A549 (cell line): ENCODE data around the gene SYTL3. TPM values are rescaled to one million over a fixed set of nuclear protein-coding genes. Genes with fewer than 3 reads are reported as not detected.
"Not testable (repeated sequence)": the region's sequence is repeated elsewhere in the genome, so short reads cannot be mapped to it uniquely, and the experiment has no call there.

Source experiments
- ATAC-seq, 2 experiments: fragments of 200-7000 bp in 1 of 2; fragments of >200 bp in 1 of 2; cut with Nextera tagmentation in 1 of 2; cut with Tn5 transposase in 1 of 2; 3 replicates each; pipeline versions ENCODE4 v1.8.0 to v1.9.1; 2018 to 2020; ENCODE audit warnings: mild to moderate bottlenecking in 1 of 2, moderate library complexity in 1 of 2
- CTCF ChIA-PET: fragments of 300-600 bp; sonication (Branson Sonifier 250); formaldehyde crosslinking; extraction: SDS; loops from one replicate; lab custom pipeline; 2021; ENCODE audit warnings: antibody characterized with exemption, inconsistent platforms; lab: Yijun Ruan, JAX
- POLR2A ChIA-PET: fragments of 350-600 bp; formaldehyde crosslinking; extraction: SDS; loops from one replicate; lab custom pipeline; 2021; ENCODE audit warnings: antibody characterized with exemption, inconsistent platforms; lab: Yijun Ruan, JAX
- DNase-seq, 2 experiments: peaks; one replicate each; pipeline versions ENCODE4 v3.0.0 to v3.0.0-alpha.2; 2011 to 2016; ENCODE audit warnings: low read depth in 1 of 2, low spot score in 1 of 2
- FAIRE-seq: peaks from 2 replicates; lab custom pipeline; 2011; peaks lifted over from hg19 to GRCh38; lab: Jason Lieb, UNC
- H3K27ac ChIP-seq, 2 experiments: fragments of >200 bp; sonication (Bioruptor Twin); formaldehyde crosslinking; 3 replicates each; pipeline ENCODE4 v1.5.1; 2016 to 2017
- H3K4me1 ChIP-seq: fragments of >200 bp; sonication (Bioruptor Twin); formaldehyde crosslinking; 3 replicates; pipeline ENCODE4 v1.6.1; 2016
- H3K4me2 ChIP-seq: fragments of >200 bp; sonication (Bioruptor Twin); formaldehyde crosslinking; 3 replicates; pipeline ENCODE4 v1.6.1; 2016
- H3K4me3 ChIP-seq: fragments of >200 bp; sonication (Bioruptor Twin); formaldehyde crosslinking; 3 replicates; pipeline ENCODE4 v1.5.1; 2016
- H3K9me3 ChIP-seq: fragments of >200 bp; sonication (Bioruptor Twin); formaldehyde crosslinking; 3 replicates; pipeline ENCODE4 v1.6.1; 2016
- ATOH8 ChIP-seq: fragments of 250-450 bp; sonication (Bioruptor Pico); IDR thresholded peaks from 2 replicates; pipeline ENCODE4 v1.5.0; 2020; ENCODE audit warnings: low read depth, mild to moderate bottlenecking, moderate library complexity
- CBX8 ChIP-seq: fragments of 200-600 bp; sonication (generic); IDR thresholded peaks from 2 replicates; pipeline ENCODE4 v1.6.1; 2016
- E2F6 ChIP-seq: IDR thresholded peaks from 2 replicates; pipeline ENCODE4 v1.6.1; 2012; ENCODE audit warnings: low read depth, borderline replicate concordance
- EHF ChIP-seq: fragments of 250-450 bp; sonication (Bioruptor Pico); IDR thresholded peaks from 2 replicates; pipeline ENCODE4 v1.5.0; 2020; ENCODE audit warnings: mild to moderate bottlenecking
- ELK1 ChIP-seq: fragments of 150-350 bp; IDR thresholded peaks from 2 replicates; pipeline ENCODE4 v1.6.1; 2014; ENCODE audit warnings: low read depth, mild to moderate bottlenecking, low read length
- FOSL2 ChIP-seq, 2 experiments: fragments of 450-650 bp in 1 of 2; fragments of >200 bp in 1 of 2; sonication (Bioruptor Twin) in 1 of 2; formaldehyde crosslinking; IDR thresholded peaks; 2 replicates each; pipeline versions ENCODE4 v1.5.0 to v1.6.1; 2016 to 2020; ENCODE audit warnings: mild to moderate bottlenecking in 1 of 2, moderate library complexity in 1 of 2
- GATA3 ChIP-seq: IDR thresholded peaks from 2 replicates; pipeline ENCODE4 v1.6.1; 2012; ENCODE audit warnings: borderline replicate concordance
- HDAC2 ChIP-seq: fragments of 200-600 bp; sonication (generic); IDR thresholded peaks from 2 replicates; pipeline ENCODE4 v1.6.1; 2016
- HOXB13 ChIP-seq: fragments of 250-450 bp; sonication (Bioruptor Pico); IDR thresholded peaks from 2 replicates; pipeline ENCODE4 v1.5.0; 2020; ENCODE audit warnings: low read depth, mild to moderate bottlenecking, moderate library complexity
- JUN ChIP-seq, 2 experiments: fragments of >200 bp; sonication (Bioruptor Twin); formaldehyde crosslinking; IDR thresholded peaks; 2 replicates in 1 of 2; 3 replicates in 1 of 2; pipeline ENCODE4 v1.6.1; 2016 to 2017
- KDM5A ChIP-seq: fragments of 200-600 bp; sonication (generic); IDR thresholded peaks from 2 replicates; pipeline ENCODE4 v1.6.1; 2016; ENCODE audit warnings: antibody characterized with exemption, mild to moderate bottlenecking
- MAZ ChIP-seq: fragments of 150-350 bp; IDR thresholded peaks from 2 replicates; pipeline ENCODE4 v1.6.1; 2014; ENCODE audit warnings: antibody characterized with exemption, low read depth, low read length, borderline replicate concordance
- NFE2L2 ChIP-seq: fragments of 150-350 bp; conservative IDR thresholded peaks from 2 replicates; pipeline ENCODE4 v1.6.1; 2014; ENCODE audit warnings: low read length
- NR3C1 ChIP-seq: fragments of >200 bp; sonication (Bioruptor Twin); formaldehyde crosslinking; IDR thresholded peaks from 3 replicates; pipeline ENCODE4 v1.6.1; 2017
- PBX3 ChIP-seq: IDR thresholded peaks from 2 replicates; pipeline ENCODE4 v1.6.1; 2012
- RAD21 ChIP-seq, 2 experiments: fragments of >200 bp in 1 of 2; sonication (Bioruptor Twin) in 1 of 2; formaldehyde crosslinking in 1 of 2; IDR thresholded peaks in 1 of 2; conservative IDR thresholded peaks in 1 of 2; 2 replicates in 1 of 2; 3 replicates in 1 of 2; pipeline ENCODE4 v1.6.1; 2012 to 2018; ENCODE audit warnings: inconsistent platforms in 1 of 2
- RARB ChIP-seq: fragments of 250-450 bp; sonication (Bioruptor Pico); IDR thresholded peaks from 2 replicates; pipeline ENCODE4 v1.8.0; 2021; ENCODE audit warnings: mild to moderate bottlenecking, moderate library complexity
- REST ChIP-seq: fragments of 200-600 bp; sonication (generic); IDR thresholded peaks from 2 replicates; pipeline ENCODE4 v1.6.1; 2016; ENCODE audit warnings: antibody characterized with exemption, mild to moderate bottlenecking, moderate library complexity
- SREBF2 ChIP-seq: fragments of 450-650 bp; IDR thresholded peaks from 2 replicates; pipeline ENCODE4 v1.6.1; 2014; ENCODE audit warnings: mild to moderate bottlenecking, moderate library complexity
- TFCP2L1 ChIP-seq: fragments of 250-450 bp; sonication (Bioruptor Pico); IDR thresholded peaks from 2 replicates; pipeline ENCODE4 v1.5.0; 2021; ENCODE audit warnings: mild to moderate bottlenecking
- ZC3H11A ChIP-seq: fragments of 450-650 bp; IDR thresholded peaks from 2 replicates; pipeline ENCODE4 v1.6.1; 2014; ENCODE audit warnings: antibody characterized with exemption, mild to moderate bottlenecking
- ZNF302 ChIP-seq: fragments of 250-450 bp; sonication (Bioruptor Pico); IDR thresholded peaks from 2 replicates; pipeline ENCODE4 v1.9.0; 2021; ENCODE audit warnings: inconsistent platforms, mild to moderate bottlenecking, moderate library complexity
- ZSCAN20 ChIP-seq: fragments of 250-450 bp; sonication (Bioruptor Pico); IDR thresholded peaks from 2 replicates; pipeline ENCODE4 v1.8.0; 2022; ENCODE audit warnings: mild to moderate bottlenecking, moderate library complexity
- WGBS: methylation state at CpG from one replicate; pipeline ENCODE4 v1.1.6; 2017; ENCODE audit errors: missing lambda C conversion rate; 5-methylcytosine and 5-hydroxymethylcytosine counted together
- polyA plus RNA-seq, 4 experiments: library from polyadenylated mRNA; depleted of rRNA in 3 of 4; stranded (reverse); fragments of >200 nt; fragmentation: RNase III in 1 of 4; extraction: RNeasy Plus Mini Kit Qiagen cat#74134 plus additional on column Dnase treatment in 1 of 4; gene quantifications; 2 replicates in 3 of 4; 3 replicates in 1 of 4; pipeline ENCODE4 v1.2.3, GENCODE V29; 2011 to 2017

SYTL3 gene
- polyA plus RNA-seq, 2 of the 4 experiments (the other 2 are of a cell fraction) = 0.63 to 0.89 TPM

- FAIRE-seq (no peak), DNase-seq (no peak), ATAC-seq (no peak)
- H3K4me2 ChIP-seq = no peak overlapping the region
- no peak overlapping the region for H3K4me3 ChIP-seq
- POLR2A ChIA-PET = no interaction called here
- no peak overlapping the region for H3K27ac ChIP-seq
- H3K9me3 ChIP-seq = no peaks in the 10 kb centered on the region
- H3K4me1 ChIP-seq = no peaks in the 10 kb centered on the region
- 42% methylated on average over 7 of the region's 7 CpGs for WGBS
- CTCF ChIA-PET = interaction anchor here (0.7 to 1.9 kb wide), 2 partner anchors 10 to 465 kb away, joined by 3 to 8 read pairs; no protein-coding TSS in a partner anchor
- no peak for TF ChIP-seq EHF (CRISPR knock-in tag)
- no peak for TF ChIP-seq ZNF302 (CRISPR knock-in tag)
- no peak for TF ChIP-seq GATA3
- TF ChIP-seq FOSL2 (IDR thresholded peaks at IDR 0.05) = no peak
- no peak for TF ChIP-seq FOSL2 (CRISPR knock-in tag; IDR thresholded peaks at IDR 0.05)
- TF ChIP-seq ZSCAN20 (CRISPR knock-in tag) = no peak
- TF ChIP-seq E2F6 = no peak
- TF ChIP-seq ATOH8 (CRISPR knock-in tag) = no peak
- no peak for TF ChIP-seq KDM5A
- no peak for TF ChIP-seq HOXB13 (CRISPR knock-in tag)
- TF ChIP-seq TFCP2L1 (CRISPR knock-in tag) = no peak
- TF ChIP-seq NFE2L2 = no peak
- no peak for TF ChIP-seq ELK1
- TF ChIP-seq ZC3H11A = no peak
- no peak for TF ChIP-seq MAZ
- TF ChIP-seq RAD21 (conservative IDR thresholded peaks at IDR 0.05 in 1 of 2, IDR thresholded peaks at IDR 0.05 in 1 of 2) = no peak
- no peak for TF ChIP-seq RARB (CRISPR knock-in tag)
Measured at GRCh38 chr6:158669145-158670035, 19.5 kb downstream of the SYTL3 start.

- 72% methylated on average over 8 of the region's 8 CpGs for WGBS
- not testable (repeated sequence) for DNase-seq, H3K9me3 ChIP-seq, FAIRE-seq, H3K27ac ChIP-seq, H3K4me3 ChIP-seq, ATAC-seq, H3K4me2 ChIP-seq, H3K4me1 ChIP-seq
- ChIA-PET CTCF (interaction anchor here (0.6 to 1.4 kb wide), 4 partner anchors 15 to 451 kb away, joined by 3 to 4 read pairs (median 4); no protein-coding TSS in a partner anchor), POLR2A (interaction anchor here (0.7 kb wide), 1 partner anchor 18 kb away, joined by 7 read pairs; no protein-coding TSS in a partner anchor)
Measured at GRCh38 chr6:158672119-158672518, 22.3 kb downstream of the SYTL3 start.

- H3K4me3 ChIP-seq = no peak overlapping the region
- CTCF ChIA-PET = interaction anchor here (0.9 to 1.3 kb wide), 4 partner anchors 15 to 451 kb away, joined by 3 to 5 read pairs (median 4); no protein-coding TSS in a partner anchor
- FAIRE-seq = no peak
- H3K9me3 ChIP-seq = no peaks in the 10 kb centered on the region
- POLR2A ChIA-PET = interaction anchor here (0.6 kb wide), 1 partner anchor 36 kb away, joined by 3 read pairs; no protein-coding TSS in a partner anchor
- no peak overlapping the region for H3K4me2 ChIP-seq
- H3K27ac ChIP-seq = no peak overlapping the region
- no peaks in the 10 kb centered on the region for H3K4me1 ChIP-seq
- 90% methylated on average over 6 of the region's 6 CpGs for WGBS
- no peak for ATAC-seq
- no peak for DNase-seq
- TF ChIP-seq SREBF2 = no peak
- no peak for TF ChIP-seq CBX8
- TF ChIP-seq PBX3 = no peak
- TF ChIP-seq JUN (IDR thresholded peaks at IDR 0.05) = no peak
- no peak for TF ChIP-seq REST
- no peak for TF ChIP-seq FOSL2 (IDR thresholded peaks at IDR 0.05)
- TF ChIP-seq FOSL2 (CRISPR knock-in tag; IDR thresholded peaks at IDR 0.05) = no peak
- TF ChIP-seq HDAC2 = no peak
- no peak for TF ChIP-seq NR3C1
- TF ChIP-seq ELK1 = no peak
Measured at GRCh38 chr6:158672726-158673125, 22.9 kb downstream of the SYTL3 start.
